DMS114 treated with DMSO at 0.1 percent for 48 hours (cell line): Measurements from ENCODE around the gene CEACAM1.
"Not testable (repeated sequence)": the region's sequence is repeated elsewhere in the genome, so short reads cannot be mapped to it uniquely, and the experiment has no call there.

Source experiments
- DNase-seq: peaks from one replicate; lab custom pipeline; 2025; ENCODE audit not compliant: unreplicated experiment; lab: John Stamatoyannopoulos, UW

The CEACAM1 gene

DNA sequence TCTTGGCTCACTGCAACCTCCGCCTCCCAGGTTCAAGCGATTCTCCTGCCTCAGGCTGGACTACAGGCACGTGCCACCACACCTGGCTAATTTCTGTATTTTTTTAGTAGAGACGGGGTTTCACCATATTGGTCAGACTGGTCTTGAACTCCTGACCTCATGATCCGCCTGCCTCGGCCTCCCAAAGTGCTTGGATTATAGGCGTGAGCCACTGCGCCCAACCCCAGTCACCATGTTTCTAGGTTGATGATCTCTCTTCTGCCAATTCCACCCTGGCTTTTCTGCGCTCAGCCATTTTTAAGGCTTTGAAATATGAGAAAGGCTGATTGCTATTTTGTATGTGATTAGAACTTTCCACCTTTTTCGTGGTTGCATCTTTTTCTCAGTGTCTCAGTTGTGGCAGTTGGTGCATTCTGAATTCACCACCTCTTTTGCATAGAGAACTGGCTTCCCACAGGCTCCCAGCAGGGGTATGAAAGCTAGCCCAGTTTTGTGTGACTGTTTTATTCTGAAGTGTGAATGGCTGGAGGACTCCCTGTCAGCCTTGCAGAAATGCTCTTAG lies 15.5 kb downstream of the CEACAM1 start:
- DNase-seq: no peak

DNA sequence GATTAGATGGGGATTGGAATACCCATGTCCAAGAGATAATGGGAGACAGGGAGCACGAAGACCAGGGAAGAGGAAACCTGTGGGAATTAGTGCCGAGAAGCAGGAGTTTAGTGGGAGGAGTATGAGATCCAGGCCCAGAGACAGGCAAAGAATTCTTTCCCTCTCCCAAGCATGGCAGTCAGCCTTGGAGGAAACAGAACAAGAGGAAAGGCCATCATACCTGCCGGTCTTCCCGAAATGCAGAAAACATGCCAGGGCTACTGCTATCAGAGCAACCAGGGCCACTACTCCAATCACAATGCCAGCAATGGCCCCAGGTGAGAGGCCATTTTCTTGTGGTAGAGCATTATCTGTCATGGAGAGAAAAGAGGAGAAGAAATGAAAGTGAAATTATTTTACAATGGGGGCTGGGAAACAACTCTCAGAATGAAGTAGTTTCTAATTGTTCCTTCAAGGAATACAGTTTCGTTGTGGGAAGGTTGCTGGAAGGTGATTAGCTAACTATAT lies 16.1 kb downstream of the CEACAM1 start:
- no peak for DNase-seq

DNA sequence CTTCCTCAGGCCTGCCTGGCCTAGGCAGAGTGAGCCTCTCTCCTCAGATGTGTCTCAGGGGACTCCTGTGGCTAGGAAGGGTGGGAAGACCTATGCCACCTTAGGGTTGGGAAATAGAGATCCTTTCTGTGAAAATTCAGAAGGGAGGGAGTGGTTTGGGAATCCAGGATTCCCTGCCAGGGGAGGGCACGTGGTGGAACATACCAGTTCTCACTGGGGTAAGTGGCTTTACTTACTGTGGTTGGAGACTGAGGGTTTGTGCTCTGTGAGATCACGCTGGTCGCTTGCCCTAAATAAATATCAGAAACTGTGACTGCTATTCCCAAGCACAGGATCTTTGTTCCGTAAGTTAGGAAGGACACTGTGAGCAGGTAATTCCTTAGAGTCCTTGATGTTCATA lies 16.9 kb downstream of the CEACAM1 start:
- DNase-seq: no peak

DNA sequence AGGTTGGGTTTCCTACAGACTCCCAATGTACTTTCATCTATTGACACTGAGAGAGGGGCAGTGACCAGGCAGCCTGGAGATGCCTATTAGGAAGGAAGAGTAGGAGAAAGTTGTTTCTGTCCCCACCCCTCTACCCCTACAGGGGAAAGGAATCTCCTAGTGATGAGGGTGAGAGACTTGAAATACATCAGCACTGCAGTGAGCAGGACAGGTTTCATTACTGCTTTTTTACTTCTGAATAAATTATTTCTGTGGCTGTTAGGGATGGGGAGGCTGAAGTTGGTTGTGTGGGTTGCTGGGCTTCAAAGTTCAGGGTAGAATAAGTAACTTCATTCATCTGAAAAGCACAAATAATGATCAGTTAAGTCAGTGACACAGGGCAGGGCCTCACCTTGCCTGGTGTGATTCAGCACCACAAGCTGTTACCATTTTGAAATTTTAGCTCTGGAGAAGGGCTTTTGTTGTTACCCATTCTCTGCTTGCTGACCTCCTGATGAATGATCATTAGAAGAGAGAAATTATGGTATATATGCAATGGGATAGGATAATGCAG lies 19.3 kb downstream of the CEACAM1 start:
- no peak for DNase-seq

DNA sequence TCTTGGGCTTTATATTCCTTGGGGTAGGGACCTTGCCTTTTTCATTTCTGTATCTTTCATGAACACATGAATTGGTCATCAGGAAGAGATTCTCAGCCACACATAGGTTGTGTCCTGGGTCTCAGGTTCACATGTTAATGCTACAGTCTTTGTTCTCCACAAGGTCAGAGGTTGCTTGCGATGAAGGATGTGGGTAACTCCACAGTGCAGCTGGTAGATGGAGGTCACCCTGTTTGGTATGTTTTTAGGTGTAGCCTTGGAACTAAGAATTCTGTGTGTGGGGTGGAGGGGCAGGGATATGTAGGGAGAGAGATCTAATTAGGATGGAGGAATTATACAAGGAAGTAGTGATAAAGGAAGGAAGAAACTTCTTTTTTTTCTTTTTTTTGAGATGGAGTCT lies 23.2 kb downstream of the CEACAM1 start:
- no peak for DNase-seq

DNA sequence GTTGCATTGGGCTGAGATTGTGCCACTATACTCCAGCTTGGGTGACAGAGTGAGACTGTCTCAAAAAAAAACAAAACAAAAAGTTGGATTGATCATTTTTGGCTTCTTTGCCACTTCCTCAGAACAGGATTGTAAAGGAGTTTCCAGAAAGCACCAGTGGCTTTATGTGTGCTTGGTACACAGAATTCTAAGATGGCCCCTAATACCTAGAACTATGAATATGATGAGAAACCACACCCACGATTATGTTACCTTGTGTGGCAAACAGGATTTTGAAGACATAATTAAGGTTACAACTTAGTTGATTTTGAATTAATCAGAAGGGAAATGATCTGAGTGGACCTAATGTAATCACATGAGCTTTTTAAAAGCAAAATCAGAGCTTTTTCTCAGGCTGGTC lies 26.5 kb downstream of the CEACAM1 start:
- DNase-seq: no peak

DNA sequence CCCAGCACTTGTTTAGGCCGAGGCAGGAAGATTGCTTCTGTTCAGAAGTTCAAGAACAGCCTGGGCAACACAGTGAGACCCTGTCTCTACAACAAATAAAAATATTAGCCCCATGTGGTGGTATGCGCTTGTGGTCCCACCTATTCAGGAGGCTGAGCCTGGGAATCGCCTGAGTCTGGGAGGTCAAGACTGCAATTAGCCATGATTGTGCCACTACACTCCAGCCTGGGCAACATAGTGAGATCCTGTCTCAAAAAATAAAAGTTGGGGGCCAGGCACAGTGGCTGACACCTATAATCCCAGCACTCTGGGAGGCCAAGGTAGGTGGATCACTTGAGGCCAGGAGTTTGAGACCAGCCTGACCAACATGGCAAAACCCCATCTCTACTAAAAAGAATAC lies 27.0 kb downstream of the CEACAM1 start:
- not testable (repeated sequence) for DNase-seq

DNA sequence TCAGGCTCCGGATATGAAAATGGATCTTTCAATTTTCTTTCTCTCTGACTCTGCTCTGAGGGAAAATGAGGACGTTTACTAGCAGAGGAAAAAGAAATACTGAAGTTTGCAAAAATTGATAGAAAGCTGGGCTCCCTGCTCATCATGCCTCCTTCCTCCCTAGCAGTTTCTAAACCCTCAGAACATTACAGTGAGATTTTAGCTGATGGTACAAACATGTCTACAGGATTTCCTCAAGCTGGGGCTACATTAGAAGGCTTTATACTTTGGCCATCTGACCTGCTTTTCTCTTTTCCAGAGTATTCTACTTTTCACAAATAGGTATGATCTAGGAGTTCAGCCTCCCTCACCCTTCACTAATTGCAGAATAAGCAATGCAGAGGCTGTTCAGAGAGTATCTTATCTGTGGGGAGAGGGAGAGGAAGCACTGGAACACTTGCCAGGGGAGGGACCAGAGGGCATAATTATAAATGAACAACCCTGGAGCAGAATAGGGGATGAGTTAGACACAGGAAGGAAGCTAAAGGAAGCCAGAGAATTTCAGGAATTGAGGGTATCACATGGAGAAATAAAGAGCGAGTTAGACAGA lies 30.0 kb downstream of the CEACAM1 start:
- DNase-seq: no peak

DNA sequence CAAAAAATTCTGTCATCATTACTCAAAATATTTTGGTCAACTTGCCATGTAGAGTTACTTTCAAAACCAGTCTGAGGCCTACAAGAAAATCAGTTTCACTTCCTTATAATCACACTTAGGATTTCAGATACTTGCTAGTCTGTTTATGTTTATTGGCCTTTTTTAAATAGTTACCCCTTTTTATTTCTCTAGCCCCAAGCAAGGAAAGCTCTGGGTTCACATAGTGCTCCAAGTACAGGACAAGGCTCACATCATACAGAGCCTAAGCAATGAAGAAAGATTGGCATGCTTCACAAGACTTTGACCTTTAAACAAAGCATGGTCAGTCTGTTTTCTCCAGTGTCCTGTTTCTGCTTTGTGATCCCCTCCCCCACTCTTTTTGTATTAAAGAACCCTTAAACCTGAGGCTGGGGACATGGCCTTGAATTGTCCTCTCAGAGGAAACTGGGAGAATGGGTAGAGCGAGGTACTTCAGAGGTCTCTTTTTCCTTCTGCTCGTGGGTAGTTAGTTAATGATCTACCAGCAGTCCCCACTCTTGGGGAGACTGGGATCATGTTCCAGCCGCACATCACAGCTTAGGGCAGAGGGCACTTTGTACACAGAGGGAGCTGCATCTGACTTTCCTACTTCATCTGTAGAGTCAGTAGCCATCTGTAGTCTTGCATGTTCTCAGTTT lies 30.7 kb downstream of the CEACAM1 start:
- no peak for DNase-seq

DNA sequence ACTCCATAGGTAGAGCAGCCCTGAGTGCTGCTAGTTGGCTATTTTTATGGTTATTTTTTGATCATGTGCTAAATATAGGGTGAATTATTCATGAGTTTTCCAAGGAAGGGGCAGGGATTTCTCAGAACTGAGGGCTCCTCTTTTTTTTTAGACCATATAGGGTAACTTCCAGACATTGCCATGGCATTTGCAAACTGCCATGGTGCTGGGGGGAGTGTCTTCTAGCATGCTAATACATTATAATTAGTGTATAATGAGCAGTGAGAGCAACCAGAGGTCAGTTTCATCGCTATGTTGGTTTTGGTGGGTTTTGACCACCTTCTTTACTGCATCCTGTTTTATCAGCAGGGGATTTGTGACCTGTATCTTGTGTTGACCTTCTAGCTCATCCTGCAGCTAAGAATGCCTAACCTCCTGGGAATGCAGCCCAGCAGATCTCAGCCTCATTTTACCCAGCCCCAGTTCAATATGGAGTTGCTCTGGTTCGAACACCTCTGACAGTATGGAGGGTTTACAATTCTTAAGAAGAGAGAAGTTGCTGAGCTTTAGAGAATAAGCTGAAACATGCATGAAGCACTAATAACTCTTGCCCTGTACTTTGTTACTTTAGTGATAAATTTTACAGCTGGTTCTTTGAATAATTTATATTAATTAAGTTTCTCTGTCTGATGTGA lies 31.7 kb downstream of the CEACAM1 start:
- no peak for DNase-seq

DNA sequence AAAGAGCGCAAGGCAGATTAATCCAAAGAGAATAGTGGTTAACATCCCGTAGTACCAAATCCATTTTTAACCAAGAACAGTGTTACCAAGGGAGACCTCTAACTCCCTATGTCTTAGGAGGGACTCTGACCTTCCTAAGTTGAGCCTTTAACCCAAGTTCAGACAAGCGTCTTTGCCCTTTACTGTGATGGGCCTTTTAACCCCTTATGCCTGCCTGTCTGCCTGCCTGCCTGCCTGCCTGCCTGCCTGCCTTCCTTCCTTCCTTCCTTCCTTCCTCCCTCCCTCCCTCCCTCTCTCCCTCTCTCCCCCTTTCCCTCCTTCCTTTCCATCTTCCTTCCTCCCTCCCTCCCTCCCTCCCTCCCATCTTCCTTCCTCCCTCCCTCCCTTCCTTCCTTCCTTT lies 32.6 kb downstream of the CEACAM1 start:
- no peak for DNase-seq

DNA sequence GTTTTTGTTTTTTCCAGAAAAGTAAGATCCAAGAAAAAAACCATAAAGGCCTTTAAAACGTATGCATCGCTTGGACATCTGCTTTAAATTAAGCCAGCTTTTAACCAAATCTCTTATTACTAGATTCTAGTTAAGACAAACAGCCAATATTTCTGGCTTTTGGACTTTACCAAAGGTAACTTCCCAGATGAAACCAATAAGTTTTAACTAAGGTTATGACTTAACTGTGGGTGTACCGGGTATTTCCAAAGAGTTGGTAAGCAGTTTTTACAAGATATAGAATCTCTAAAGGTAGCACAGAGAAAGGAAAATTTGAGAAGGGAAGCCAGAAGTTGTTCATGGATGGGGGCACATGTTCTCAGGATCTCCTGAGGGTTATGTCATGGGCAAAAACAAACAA lies 34.0 kb downstream of the CEACAM1 start:
- DNase-seq: no peak

DNA sequence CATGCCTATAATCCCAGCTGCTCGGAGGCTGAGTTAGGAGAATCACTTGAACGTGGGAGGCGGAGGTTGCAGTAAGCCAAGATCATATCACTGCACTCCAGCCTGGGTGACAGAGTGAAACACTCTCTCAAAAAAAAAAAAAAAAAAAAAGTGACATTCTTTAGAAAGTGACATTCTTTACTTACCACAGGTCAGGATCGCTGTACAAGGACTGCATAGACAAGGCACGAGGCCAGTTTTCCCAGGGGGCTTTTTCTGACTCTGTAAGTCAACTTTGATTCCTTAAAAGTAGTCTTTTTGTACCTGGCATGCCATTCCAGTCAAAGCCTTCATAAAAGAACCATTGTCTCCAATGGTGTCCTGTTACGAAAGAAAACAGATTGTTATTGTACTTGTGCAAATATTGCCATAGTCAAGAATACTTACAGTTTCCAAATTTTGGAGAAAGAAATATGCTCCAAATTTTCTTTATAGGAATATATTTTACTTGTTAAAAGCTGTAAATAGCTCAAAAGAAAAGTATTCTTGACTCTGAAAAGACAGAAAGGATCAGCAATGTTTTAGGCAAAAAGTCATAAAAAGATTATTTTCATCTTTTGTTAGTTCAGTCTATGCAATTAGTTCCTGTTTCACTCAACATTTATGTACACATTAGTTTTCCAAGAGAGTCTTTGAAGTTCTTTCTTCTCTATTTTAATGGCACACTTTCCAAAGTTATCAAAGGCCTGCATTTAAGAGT lies 39.3 kb downstream of the CEACAM1 start:
- DNase-seq: no peak

DNA sequence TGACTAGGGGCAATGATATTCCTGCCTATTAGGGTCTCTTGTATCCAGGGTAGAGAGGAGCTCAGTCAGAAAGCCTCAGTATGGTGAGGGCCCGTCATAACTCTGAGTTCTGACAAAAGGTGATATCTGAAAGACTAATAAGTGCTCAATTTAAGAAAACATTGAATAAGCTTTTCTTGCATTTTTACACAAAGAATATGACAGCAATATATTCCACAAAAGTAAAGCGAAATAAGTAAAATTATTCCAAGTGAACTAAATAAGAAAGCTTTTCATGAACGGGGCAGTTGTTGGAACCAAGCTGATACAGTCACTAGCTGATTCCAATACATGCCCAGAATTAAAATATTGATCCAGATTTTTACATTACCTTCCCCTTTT lies 40.5 kb downstream of the CEACAM1 start:
- DNase-seq: no peak

DNA sequence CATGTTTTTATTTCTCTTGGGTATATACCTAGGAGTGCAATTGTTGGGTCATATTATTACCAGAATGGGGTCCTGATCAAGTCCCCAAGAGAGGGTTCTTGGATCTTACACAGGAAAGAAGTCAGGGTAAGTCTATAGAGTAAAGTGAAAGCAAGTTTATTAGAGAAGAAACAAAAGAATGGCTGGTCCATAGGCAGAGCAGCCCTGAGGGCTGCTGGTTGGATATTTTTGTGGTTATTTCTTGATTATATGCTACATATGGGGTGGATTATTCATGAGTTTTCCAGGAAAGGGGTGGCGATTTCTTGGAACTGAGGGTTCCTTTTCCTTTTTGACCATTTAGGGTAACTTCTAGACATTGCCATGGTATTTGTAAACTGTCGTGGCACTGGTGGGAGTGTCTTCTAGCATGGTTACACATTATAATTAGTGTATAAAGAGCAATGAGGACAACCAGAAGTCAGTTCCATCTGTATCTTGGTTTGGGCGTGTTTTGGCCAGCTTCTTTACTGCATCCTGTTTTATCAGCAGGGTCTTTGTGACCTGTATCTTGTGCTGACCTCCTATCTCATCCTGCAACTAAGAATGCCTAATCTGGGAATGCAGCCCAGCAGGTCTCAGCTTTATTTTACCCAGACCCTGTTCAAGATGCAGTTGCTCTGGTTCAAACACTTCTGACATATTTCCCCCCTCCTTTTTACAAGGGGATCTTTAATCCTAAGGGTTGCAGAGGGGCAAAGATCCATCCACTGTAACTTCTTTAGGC lies 41.1 kb downstream of the CEACAM1 start:
- DNase-seq: no peak

DNA sequence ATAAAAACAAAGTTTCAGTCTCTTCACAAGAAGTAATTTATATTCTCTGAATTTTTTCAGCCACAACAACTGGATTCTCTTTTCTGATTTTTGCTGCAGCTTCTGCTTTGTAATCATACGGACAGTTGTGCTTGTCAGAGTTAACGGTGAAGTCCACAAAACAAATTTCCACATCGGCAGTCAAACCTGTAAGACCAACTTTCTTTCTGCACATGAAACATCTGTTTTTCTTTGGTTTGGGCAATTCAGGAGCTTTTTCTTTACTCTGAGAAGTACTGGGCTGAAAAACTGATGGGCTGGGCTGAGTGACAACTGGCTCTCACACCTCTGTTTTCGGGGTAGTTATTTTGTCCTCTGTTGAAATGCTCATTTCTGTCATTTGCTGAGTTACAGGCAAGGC lies 43.2 kb downstream of the CEACAM1 start:
- DNase-seq: not testable (repeated sequence)

DNA sequence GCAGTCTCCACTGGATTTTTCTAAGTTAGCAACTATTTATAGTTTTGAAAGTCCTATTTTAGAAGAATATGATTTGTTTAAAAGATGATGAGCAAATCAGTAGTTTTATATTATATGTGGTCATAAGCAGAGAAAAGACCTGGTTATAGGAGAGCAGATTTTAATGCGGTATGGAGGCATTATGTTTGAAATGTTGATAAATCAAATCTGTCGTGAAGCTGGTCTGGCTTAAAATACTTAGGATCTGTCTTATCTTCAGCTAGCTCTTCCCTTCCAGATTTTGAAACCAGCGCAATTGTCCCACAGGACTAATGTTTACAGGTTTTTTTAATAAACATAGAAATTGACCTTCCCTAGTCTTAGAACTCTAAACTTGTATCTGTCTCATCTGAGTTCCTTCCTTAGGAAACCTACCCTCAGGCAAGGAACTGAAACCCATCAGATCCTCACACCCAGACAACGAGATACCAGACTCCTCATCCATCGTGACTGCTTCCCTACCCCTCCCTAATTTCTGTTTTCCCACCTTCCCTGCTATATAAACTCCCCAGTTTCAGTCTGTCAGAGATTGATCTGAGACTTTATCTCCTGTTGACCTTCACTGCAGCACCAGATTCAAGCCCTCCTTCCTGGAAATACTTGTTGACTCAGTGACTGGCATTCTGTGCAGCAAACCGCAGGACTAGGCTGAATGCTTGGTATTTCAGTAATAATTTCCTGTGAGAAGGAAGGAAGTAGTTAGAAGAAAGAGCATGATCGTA lies 47.8 kb downstream of the CEACAM1 start:
- DNase-seq: no peak

DNA sequence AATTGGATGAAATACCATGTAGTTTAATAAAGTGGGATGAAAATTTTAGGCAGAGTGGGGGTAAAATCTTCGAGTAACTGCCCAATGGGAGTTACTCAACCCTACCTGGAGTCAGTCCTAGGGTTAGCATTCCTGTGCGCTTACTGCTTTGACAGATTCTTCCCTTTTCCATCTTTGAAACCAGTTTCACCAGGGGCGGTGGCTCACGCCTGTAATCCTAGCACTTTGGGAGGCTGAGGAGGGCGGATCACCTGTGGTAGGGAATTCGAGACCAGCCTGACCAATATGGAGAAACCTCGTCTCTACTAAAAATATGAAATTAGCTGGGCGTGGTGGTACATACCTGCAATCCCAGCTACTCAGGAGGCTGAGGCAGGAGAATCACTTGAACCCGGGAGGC lies 48.5 kb downstream of the CEACAM1 start:
- no peak for DNase-seq

DNA sequence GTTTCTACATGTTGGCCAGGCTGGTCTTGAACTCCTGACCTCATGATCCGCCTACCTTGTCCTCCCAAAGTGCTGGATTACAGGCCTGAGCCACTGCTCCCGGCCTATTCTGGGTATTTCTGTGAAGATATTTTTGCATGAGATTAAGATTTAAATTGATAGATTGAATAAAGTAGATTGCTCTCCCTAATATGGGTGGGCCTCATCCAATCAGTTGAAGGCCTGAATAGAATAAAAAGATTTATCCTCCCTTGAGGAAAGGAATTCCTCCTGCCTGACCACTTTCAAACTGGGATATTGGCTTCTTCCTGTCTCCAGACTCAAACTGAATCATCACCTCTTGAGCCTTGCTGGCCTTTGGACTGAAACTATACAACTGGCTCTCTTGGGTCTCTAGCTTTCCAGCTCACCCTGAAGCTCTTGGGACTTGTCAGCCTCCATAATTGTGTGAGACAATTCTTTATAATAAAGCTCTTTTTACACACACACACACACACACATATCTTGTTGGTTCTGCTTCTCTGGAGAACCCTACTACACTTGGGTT lies 49.4 kb downstream of the CEACAM1 start:
- DNase-seq: no peak
